Duodenal mucosa (tissue), 2 donors: ENCODE results near the gene UBE2N.

Experiments
- H3K27ac ChIP-seq: one replicate; pipeline ENCODE4 v1.7.0; 2013; ENCODE audit warnings: low read depth, low read length
- H3K27me3 ChIP-seq, 2 donors: one replicate each; pipeline ENCODE4 v1.7.0; 2013; ENCODE audit warnings: low read length in 2 of 2, control low read depth in 1 of 2; ENCODE audit not compliant: insufficient read depth in 2 of 2, control insufficient read depth in 1 of 2
- H3K36me3 ChIP-seq, 2 donors: one replicate each; pipeline ENCODE4 v1.7.0; 2013; ENCODE audit warnings: low read length in 2 of 2, control low read depth in 1 of 2; ENCODE audit not compliant: insufficient read depth in 2 of 2, control insufficient read depth in 1 of 2
- H3K4me1 ChIP-seq, 2 donors: one replicate each; pipeline ENCODE4 v1.7.0; 2013; ENCODE audit warnings: low read length in 2 of 2, control low read depth in 1 of 2; ENCODE audit not compliant: insufficient read depth in 2 of 2, control insufficient read depth in 1 of 2
- H3K4me3 ChIP-seq, 2 donors: one replicate each; pipeline ENCODE4 v1.7.0; 2013; ENCODE audit warnings: low read length in 2 of 2, low read depth in 1 of 2
- H3K9ac ChIP-seq, 2 donors: one replicate each; pipeline ENCODE4 v1.7.0; 2013; ENCODE audit warnings: low read length in 2 of 2, low read depth in 1 of 2
- H3K9me3 ChIP-seq, 2 donors: one replicate each; pipeline ENCODE4 v1.7.0; 2013; ENCODE audit warnings: low read length in 2 of 2, control low read depth in 1 of 2; ENCODE audit not compliant: control insufficient read depth in 1 of 2

Gene UBE2N

DNA sequence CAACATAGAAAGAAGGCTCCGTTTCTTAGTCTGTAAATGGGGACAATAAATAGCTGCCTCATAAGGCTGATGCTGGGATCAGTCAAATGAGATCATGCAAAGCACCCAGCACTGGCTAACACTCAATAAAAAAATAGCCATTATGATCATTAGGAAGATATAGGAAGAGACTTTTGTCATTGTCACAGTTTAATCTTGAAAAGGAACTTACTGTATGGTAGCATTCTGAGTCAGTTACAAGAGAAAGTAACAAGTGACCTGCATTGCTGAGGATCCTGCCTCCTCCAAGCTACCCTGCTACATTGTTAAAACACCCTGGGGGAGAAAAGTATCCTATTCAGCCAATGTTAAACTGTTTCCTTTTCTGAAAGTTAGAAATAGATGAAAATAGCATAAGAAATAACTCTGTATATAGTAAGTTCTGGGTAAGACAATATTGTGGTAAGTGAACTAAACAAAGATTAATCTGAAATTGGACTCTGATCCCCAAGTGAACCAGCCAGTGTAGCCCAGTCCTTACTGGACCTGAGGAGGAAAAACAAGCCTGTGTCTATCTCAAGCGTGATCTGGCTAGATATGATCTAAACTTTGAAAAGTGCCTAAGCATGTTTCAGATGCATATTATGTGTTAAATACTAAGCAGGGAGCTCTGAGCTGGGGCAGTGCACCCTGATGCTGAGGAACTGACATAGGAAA is 67.6 kb downstream of the UBE2N start:
- Histone ChIP-seq H3K4me3 (no peak overlapping the region), H3K36me3 (no peaks in the 10 kb centered on the region), H3K4me1 (peaks cover 25 to 34% of the 10 kb centered on the region in 2 donors), H3K9me3 (no peaks in the 10 kb centered on the region), H3K27ac (no peak overlapping the region), H3K27me3 (no peaks in the 10 kb centered on the region), H3K9ac (no peak overlapping the region)

DNA sequence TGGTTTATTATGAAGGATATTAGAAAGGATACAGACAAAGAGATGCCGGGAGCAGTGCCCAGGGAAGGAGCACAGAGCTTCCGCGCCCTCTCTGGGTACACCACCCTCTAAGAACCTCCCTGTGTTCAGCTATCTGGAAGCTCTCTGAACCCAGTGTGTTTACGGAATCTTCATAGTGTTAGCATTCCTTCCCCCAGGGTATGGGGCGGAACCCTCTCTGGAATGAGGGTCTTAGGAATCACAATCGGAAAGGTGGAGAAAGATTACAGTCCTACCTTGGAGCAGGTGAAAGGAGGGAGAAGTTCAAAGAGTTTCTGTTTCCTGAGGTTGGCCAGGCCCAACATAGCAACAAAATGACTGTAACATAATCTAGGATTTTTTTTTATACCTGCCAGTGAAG is 70.8 kb downstream of the UBE2N start:
- Histone ChIP-seq H3K4me3 (no peak overlapping the region), H3K4me1 (peaks cover 11 to 18% of the 10 kb centered on the region in 2 donors), H3K36me3 (no peaks in the 10 kb centered on the region), H3K27ac (no peak overlapping the region), H3K9ac (no peak overlapping the region), H3K9me3 (no peaks in the 10 kb centered on the region), H3K27me3 (no peaks in the 10 kb centered on the region)

DNA sequence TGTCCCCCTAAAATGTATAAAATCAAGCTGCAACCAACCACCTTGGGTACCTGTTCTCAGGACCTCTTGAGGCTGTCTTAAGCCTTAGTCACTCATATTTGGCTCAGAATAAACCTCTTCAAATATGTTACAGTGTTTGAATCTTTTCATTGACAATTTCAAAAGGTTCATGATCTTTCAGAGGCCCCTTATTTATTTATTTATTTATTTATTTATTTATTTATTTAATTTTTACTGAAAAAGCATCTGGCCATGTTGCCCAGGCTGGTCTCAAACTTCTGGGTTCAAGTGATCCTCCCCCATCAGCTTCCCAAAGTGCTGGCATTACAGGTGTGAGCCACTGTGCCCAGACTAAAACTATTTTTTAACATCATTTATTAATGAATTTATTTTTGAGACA is 72.2 kb downstream of the UBE2N start:
- H3K4me3 ChIP-seq: no peak overlapping the region
- H3K27me3 ChIP-seq: no peaks in the 10 kb centered on the region
- H3K36me3 ChIP-seq: no peaks in the 10 kb centered on the region
- H3K9ac ChIP-seq: no peak overlapping the region
- H3K9me3 ChIP-seq: no peaks in the 10 kb centered on the region
- H3K4me1 ChIP-seq: peaks cover 9 to 13% of the 10 kb centered on the region in 2 donors
- no peak overlapping the region for H3K27ac ChIP-seq

GRCh38 chr12:93368766-93369165 is 73.0 kb downstream of the UBE2N start:
- no peak overlapping the region for H3K9ac ChIP-seq
- H3K36me3 ChIP-seq: no peaks in the 10 kb centered on the region
- H3K27ac ChIP-seq: no peak overlapping the region
- H3K9me3 ChIP-seq: no peaks in the 10 kb centered on the region
- no peak overlapping the region for H3K4me3 ChIP-seq
- peaks cover 2 to 5% of the 10 kb centered on the region in 2 donors for H3K4me1 ChIP-seq
- no peaks in the 10 kb centered on the region for H3K27me3 ChIP-seq

DNA sequence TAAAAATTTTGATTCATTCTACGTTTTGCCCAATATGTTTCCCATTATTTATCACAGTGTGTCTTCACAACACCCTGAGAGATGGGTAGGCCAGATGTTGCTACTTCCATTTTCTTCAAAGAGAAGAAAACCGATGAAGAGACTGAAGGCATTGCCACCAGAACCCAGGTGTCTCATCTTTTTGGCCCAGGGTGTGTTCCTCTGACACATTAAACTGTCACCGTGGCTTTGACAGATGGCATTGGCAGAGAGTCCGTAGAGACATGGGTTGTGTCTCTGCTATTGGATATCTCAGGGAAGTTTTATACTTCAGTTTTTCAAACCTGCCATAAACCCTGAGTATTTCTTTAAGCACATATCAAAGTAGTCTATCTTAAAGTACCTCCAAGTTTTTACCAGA is 75.3 kb downstream of the UBE2N start:
- Histone ChIP-seq H3K27ac (no peak overlapping the region), H3K9me3 (no peaks in the 10 kb centered on the region), H3K36me3 (no peaks in the 10 kb centered on the region), H3K4me3 (no peak overlapping the region), H3K4me1 (no peaks in the 10 kb centered on the region), H3K9ac (no peak overlapping the region), H3K27me3 (no peaks in the 10 kb centered on the region)

DNA sequence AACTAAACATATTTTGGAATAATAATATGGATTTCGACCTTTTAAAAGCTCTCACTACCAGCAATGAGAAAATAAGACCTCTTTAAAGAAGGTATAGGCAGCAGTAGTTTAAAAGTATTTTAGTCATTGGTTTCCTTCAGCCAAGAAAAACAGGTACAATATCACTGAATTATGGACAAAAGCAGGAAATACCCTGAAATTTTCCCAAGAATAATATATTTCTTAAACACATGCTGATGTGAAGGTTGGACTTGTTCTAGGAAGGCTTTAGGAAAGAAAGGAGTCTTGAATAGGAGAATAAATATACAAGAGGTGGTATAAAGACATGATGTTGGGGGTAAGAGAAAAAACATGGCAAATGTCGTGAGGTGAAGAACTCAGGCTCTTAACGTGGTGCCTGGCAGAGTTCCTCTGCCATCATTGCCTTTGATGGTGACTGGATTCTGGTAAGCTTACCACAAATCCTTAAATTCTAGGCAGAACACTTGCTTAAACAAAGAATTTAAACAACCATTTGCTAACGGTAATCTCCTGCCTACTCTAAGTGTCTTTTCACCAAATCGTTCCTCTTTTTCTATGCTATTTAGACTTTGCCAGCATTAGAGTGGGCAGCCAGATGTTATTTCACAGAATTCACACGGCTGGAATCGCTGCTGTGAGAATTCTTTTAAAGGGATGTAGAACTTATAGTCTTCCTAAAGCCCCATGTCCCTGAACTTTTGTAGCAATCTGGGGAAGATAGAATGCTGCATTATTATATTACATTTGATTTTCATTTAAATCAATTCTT is 75.9 kb downstream of the UBE2N start:
- H3K27me3 ChIP-seq: no peaks in the 10 kb centered on the region
- no peak overlapping the region for H3K27ac ChIP-seq
- H3K4me1 ChIP-seq: no peaks in the 10 kb centered on the region
- H3K4me3 ChIP-seq: no peak overlapping the region
- H3K9me3 ChIP-seq: no peaks in the 10 kb centered on the region
- H3K9ac ChIP-seq: no peak overlapping the region
- no peaks in the 10 kb centered on the region for H3K36me3 ChIP-seq

DNA sequence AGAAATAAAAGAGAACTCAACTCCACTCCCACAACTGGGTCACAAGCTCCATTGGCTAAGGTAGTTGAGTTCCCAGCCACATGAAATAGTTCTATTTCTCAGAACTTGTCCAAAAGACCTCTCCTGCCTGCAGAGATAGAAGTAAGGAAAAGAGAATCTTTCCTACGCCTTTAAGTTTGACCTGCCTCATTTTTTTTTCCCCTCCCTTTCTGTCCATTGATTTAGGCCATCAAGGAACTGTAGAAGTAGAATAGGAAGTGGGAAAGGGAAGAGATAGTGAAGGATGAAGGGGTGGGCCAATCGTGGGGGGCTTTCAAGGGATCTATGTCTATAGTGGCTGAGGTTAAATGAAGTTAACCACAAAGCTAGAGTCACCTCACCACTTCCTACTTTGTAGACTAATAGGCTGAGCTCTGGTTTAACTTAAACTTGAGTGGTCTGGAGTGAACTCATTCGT is 77.9 kb downstream of the UBE2N start:
- H3K4me1 ChIP-seq: no peaks in the 10 kb centered on the region
- H3K4me3 ChIP-seq: no peak overlapping the region
- no peaks in the 10 kb centered on the region for H3K36me3 ChIP-seq
- no peaks in the 10 kb centered on the region for H3K9me3 ChIP-seq
- H3K27ac ChIP-seq: no peak overlapping the region
- H3K27me3 ChIP-seq: no peaks in the 10 kb centered on the region
- no peak overlapping the region for H3K9ac ChIP-seq

- Histone ChIP-seq H3K27me3 (no peaks in the 10 kb centered on the region), H3K4me1 (no peaks in the 10 kb centered on the region), H3K4me3 (no peak overlapping the region), H3K9ac (no peak overlapping the region), H3K27ac (no peak overlapping the region), H3K36me3 (no peaks in the 10 kb centered on the region), H3K9me3 (no peaks in the 10 kb centered on the region)
These were observed 80.4 kb downstream of the UBE2N start for GRCh38 chr12:93361151-93361919.

GRCh38 chr12:93360688-93361087 is 81.1 kb downstream of the UBE2N start:
- no peak overlapping the region for H3K9ac ChIP-seq
- no peaks in the 10 kb centered on the region for H3K4me1 ChIP-seq
- H3K36me3 ChIP-seq: no peaks in the 10 kb centered on the region
- H3K27me3 ChIP-seq: no peaks in the 10 kb centered on the region
- H3K27ac ChIP-seq: no peak overlapping the region
- H3K4me3 ChIP-seq: no peak overlapping the region
- H3K9me3 ChIP-seq: no peaks in the 10 kb centered on the region

GRCh38 chr12:93358821-93359220 is 82.9 kb downstream of the UBE2N start:
- H3K27me3 ChIP-seq: no peaks in the 10 kb centered on the region
- no peaks in the 10 kb centered on the region for H3K4me1 ChIP-seq
- no peak overlapping the region for H3K4me3 ChIP-seq
- no peak overlapping the region for H3K27ac ChIP-seq
- no peaks in the 10 kb centered on the region for H3K9me3 ChIP-seq
- H3K9ac ChIP-seq: no peak overlapping the region
- no peaks in the 10 kb centered on the region for H3K36me3 ChIP-seq
